Stimulated activated CD8-positive, alpha-beta memory T cell treated with anti-CD3 and anti-CD28 coated beads, Interleukin-4, amount 100 ng/mL, for 48 hours (primary cell): ENCODE data around the gene SLC25A45.
A peak's percentile ranks its signal among the peaks of the same experiment; 100 is the strongest.

ENCODE experiments used
- DNase-seq: peaks from one replicate; pipeline ENCODE4 v3.0.0-alpha.2; 2020

Gene SLC25A45

GRCh38 chr11:65384301-65384889, 1.9 kb upstream of the SLC25A45 start:
- DNase-seq = no peak

- no peak for DNase-seq
Measured at GRCh38 chr11:65383778-65384177, 1.3 kb upstream of the SLC25A45 start.

- peak; percentile 38 for DNase-seq
Measured at GRCh38 chr11:65382804-65383368, 440 bp upstream of the SLC25A45 start.

GRCh38 chr11:65381716-65382032, 772 bp downstream of the SLC25A45 start:
- no peak for DNase-seq

GRCh38 chr11:65380460-65381119, 1.9 kb downstream of the SLC25A45 start:
- no peak for DNase-seq

- no peak for DNase-seq
Measured at GRCh38 chr11:65379698-65380459, 2.6 kb downstream of the SLC25A45 start.

- no peak for DNase-seq
Measured at GRCh38 chr11:65378928-65379638, 3.4 kb downstream of the SLC25A45 start.

GRCh38 chr11:65378208-65378927, 4.1 kb downstream of the SLC25A45 start:
- no peak for DNase-seq

- DNase-seq = no peak
Measured at GRCh38 chr11:65377777-65378176, 4.7 kb downstream of the SLC25A45 start.

- no peak for DNase-seq
Measured at GRCh38 chr11:65377036-65377435, 5.4 kb downstream of the SLC25A45 start.

- DNase-seq = no peak
Measured at GRCh38 chr11:65376138-65376713, 6.2 kb downstream of the SLC25A45 start.

- no peak for DNase-seq
Measured at GRCh38 chr11:65375012-65375411, 7.4 kb downstream of the SLC25A45 start.

GRCh38 chr11:65373839-65374580, 8.4 kb downstream of the SLC25A45 start:
- no peak for DNase-seq

- DNase-seq = no peak
Measured at GRCh38 chr11:65370659-65371049, 11.8 kb downstream of the SLC25A45 start.

GRCh38 chr11:65366340-65366773, 16.1 kb downstream of the SLC25A45 start:
- no peak for DNase-seq

GRCh38 chr11:65363770-65364169, 18.7 kb downstream of the SLC25A45 start:
- no peak for DNase-seq

- DNase-seq = no peak
Measured at GRCh38 chr11:65362966-65363365, 19.5 kb downstream of the SLC25A45 start.

GRCh38 chr11:65362320-65362931, 20.0 kb downstream of the SLC25A45 start:
- DNase-seq = no peak

- no peak for DNase-seq
Measured at GRCh38 chr11:65357856-65358356, 24.5 kb downstream of the SLC25A45 start.

GRCh38 chr11:65356394-65356972, 26.0 kb downstream of the SLC25A45 start:
- DNase-seq = no peak
